KMS-11 (cell line): ENCODE data around the gene PROK2.

Experiments used
- H2AFZ ChIP-seq: fragments of 200-600 bp; sonication (generic); 2 replicates; pipeline ENCODE4 v1.6.1; 2016; ENCODE audit warnings: antibody characterized with exemption, mixed run types, low read depth
- H3K27ac ChIP-seq: fragments of 200-600 bp; sonication (generic); 2 replicates; pipeline ENCODE4 v1.6.1; 2016; ENCODE audit warnings: mild to moderate bottlenecking, mixed run types
- H3K27me3 ChIP-seq: fragments of 200-600 bp; sonication (generic); 2 replicates; pipeline ENCODE4 v1.6.1; 2017; ENCODE audit warnings: mild to moderate bottlenecking, low read depth, mixed run types, moderate library complexity; ENCODE audit not compliant: insufficient read depth
- H3K36me3 ChIP-seq: fragments of 200-600 bp; sonication (generic); 2 replicates; pipeline ENCODE4 v1.6.1; 2017; ENCODE audit warnings: mild to moderate bottlenecking, mixed run types; ENCODE audit not compliant: insufficient read depth
- H3K4me1 ChIP-seq: fragments of 200-600 bp; sonication (generic); 2 replicates; pipeline ENCODE4 v1.6.1; 2016; ENCODE audit warnings: mild to moderate bottlenecking, low read depth, mixed run types; ENCODE audit not compliant: poor library complexity, severe bottlenecking
- H3K4me2 ChIP-seq: fragments of 200-600 bp; sonication (generic); 2 replicates; pipeline ENCODE4 v1.7.0; 2016; ENCODE audit warnings: mild to moderate bottlenecking, mixed run types
- H3K4me3 ChIP-seq: fragments of 200-600 bp; sonication (generic); IDR thresholded peaks from 2 replicates; pipeline ENCODE4 v1.6.1; 2017; ENCODE audit warnings: low read depth, low read length, mixed read lengths; ENCODE audit not compliant: insufficient read depth
- H3K79me2 ChIP-seq: fragments of 200-600 bp; sonication (generic); 2 replicates; pipeline ENCODE4 v1.6.1; 2016; ENCODE audit warnings: low read depth, mixed run types; ENCODE audit not compliant: insufficient read depth
- H3K9ac ChIP-seq: fragments of 200-600 bp; sonication (generic); 2 replicates; pipeline ENCODE4 v1.6.1; 2016; ENCODE audit warnings: mild to moderate bottlenecking, mixed run types
- H4K20me1 ChIP-seq: fragments of 200-600 bp; sonication (generic); 2 replicates; pipeline ENCODE4 v1.6.1; 2016; ENCODE audit warnings: mild to moderate bottlenecking, mixed run types; ENCODE audit not compliant: insufficient read depth
- CTCF ChIP-seq: fragments of 200-600 bp; sonication (generic); conservative IDR thresholded peaks from 2 replicates; pipeline ENCODE4 v1.6.1; 2017; ENCODE audit warnings: low read depth, mild to moderate bottlenecking, antibody characterized with exemption, low read length, moderate library complexity, mixed read lengths

Gene PROK2

GRCh38 chr3:71771126-71771525 is 13.8 kb downstream of the PROK2 start:
- Histone ChIP-seq H2AFZ (no peak overlapping the region), H3K4me1 (no peaks in the 10 kb centered on the region), H3K27ac (no peak overlapping the region), H3K79me2 (no peaks in the 10 kb centered on the region), H3K4me2 (no peak overlapping the region), H3K36me3 (no peaks in the 10 kb centered on the region), H3K27me3 (no peaks in the 10 kb centered on the region), H3K4me3 (no peak overlapping the region), H3K9ac (no peak overlapping the region), H4K20me1 (no peaks in the 10 kb centered on the region)
- no peak for TF ChIP-seq CTCF

DNA sequence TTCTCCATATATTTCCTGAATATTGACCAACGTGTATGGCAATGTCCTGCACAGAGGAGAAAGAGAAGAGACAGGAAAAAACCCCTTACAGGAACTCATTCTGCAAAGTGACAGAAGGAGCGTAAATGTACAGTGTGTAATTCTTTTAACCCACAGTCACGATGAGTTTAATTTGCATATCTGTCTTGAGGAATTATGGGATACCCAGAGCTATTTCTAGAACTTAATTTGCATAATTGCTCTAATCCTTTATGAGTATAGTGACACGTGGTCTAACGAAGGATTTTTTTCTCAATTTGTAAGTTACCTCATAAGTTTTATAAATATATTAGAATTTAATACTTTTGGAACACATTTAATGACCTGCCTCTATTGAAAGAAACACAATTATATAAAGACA is 21.5 kb downstream of the PROK2 start:
- no peak overlapping the region for H2AFZ ChIP-seq
- H3K27me3 ChIP-seq, result no peaks in the 10 kb centered on the region
- H3K4me2 ChIP-seq, result no peak overlapping the region
- no peaks in the 10 kb centered on the region for H4K20me1 ChIP-seq
- H3K4me1 ChIP-seq, result no peaks in the 10 kb centered on the region
- H3K4me3 ChIP-seq, result no peak overlapping the region
- no peak for TF ChIP-seq CTCF
- no peaks in the 10 kb centered on the region for H3K79me2 ChIP-seq
- no peak overlapping the region for H3K27ac ChIP-seq
- no peak overlapping the region for H3K9ac ChIP-seq
- H3K36me3 ChIP-seq, result no peaks in the 10 kb centered on the region

DNA sequence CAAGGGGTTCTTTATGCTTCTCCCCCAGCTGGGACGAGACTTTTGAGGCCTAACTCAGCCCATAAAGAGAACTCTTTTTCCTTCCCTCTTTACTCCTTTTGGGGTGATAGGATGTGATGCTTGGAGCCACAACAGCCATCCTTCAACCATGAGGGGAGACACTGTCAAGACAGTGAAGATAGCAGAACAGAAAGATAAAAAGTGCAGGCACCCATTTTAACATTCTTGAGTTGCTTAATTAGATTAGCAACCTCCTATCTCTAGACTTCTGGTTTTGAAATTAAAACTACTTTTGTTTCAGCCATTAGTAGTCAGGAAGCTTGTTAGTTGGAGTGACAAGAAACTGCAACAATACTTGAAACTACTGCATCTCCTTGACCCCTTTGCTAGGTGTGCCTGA is 24.8 kb downstream of the PROK2 start:
- no peak overlapping the region for H3K27ac ChIP-seq
- H2AFZ ChIP-seq, result no peak overlapping the region
- no peak overlapping the region for H3K9ac ChIP-seq
- no peaks in the 10 kb centered on the region for H3K79me2 ChIP-seq
- H3K4me1 ChIP-seq, result no peaks in the 10 kb centered on the region
- H3K4me3 ChIP-seq, result no peak overlapping the region
- H3K27me3 ChIP-seq, result no peaks in the 10 kb centered on the region
- H3K4me2 ChIP-seq, result no peak overlapping the region
- TF ChIP-seq CTCF, result no peak
- H4K20me1 ChIP-seq, result no peaks in the 10 kb centered on the region
- H3K36me3 ChIP-seq, result no peaks in the 10 kb centered on the region

GRCh38 chr3:71759401-71759800 is 25.5 kb downstream of the PROK2 start:
- H3K36me3 ChIP-seq, result no peaks in the 10 kb centered on the region
- H3K4me3 ChIP-seq, result no peak overlapping the region
- no peak overlapping the region for H3K27ac ChIP-seq
- no peak overlapping the region for H3K4me2 ChIP-seq
- H3K9ac ChIP-seq, result no peak overlapping the region
- H3K4me1 ChIP-seq, result no peaks in the 10 kb centered on the region
- no peak overlapping the region for H2AFZ ChIP-seq
- TF ChIP-seq CTCF, result no peak
- no peaks in the 10 kb centered on the region for H3K27me3 ChIP-seq
- H4K20me1 ChIP-seq, result no peaks in the 10 kb centered on the region
- no peaks in the 10 kb centered on the region for H3K79me2 ChIP-seq

- no peaks in the 10 kb centered on the region for H3K79me2 ChIP-seq
- H3K4me3 ChIP-seq, result no peak overlapping the region
- no peak overlapping the region for H3K4me2 ChIP-seq
- H3K36me3 ChIP-seq, result no peaks in the 10 kb centered on the region
- no peaks in the 10 kb centered on the region for H4K20me1 ChIP-seq
- H2AFZ ChIP-seq, result no peak overlapping the region
- TF ChIP-seq CTCF, result no peak
- H3K9ac ChIP-seq, result no peak overlapping the region
- no peak overlapping the region for H3K27ac ChIP-seq
- no peaks in the 10 kb centered on the region for H3K4me1 ChIP-seq
- no peaks in the 10 kb centered on the region for H3K27me3 ChIP-seq
These were observed 26.9 kb downstream of the PROK2 start for GRCh38 chr3:71758091-71758490.
